ENCODE data around the gene ROR1. TPM values are rescaled to one million over a fixed set of nuclear protein-coding genes. Genes with fewer than 3 reads are reported as not detected.

Gene ROR1
- total and polyA plus RNA-seq, 2 donors (not counting 1 experiment from before 2014, with no cell fraction given): 14.5 to 16.5 TPM

- H3K4me2 ChIP-seq (ENCODE audit: extremely low read depth, insufficient read depth, low read length): no peak overlapping the region
- no peaks in the 10 kb centered on the region for H3K27me3 ChIP-seq (ENCODE audit: control insufficient read depth, insufficient read depth, low read length)
- no peaks in the 10 kb centered on the region for H3K4me1 ChIP-seq (ENCODE audit: control insufficient read depth, extremely low read depth, insufficient read depth, low read length)
- H3K36me3 ChIP-seq (ENCODE audit: control insufficient read depth, insufficient read depth, low read length): no peaks in the 10 kb centered on the region
- H3K27ac ChIP-seq (ENCODE audit: insufficient read depth, low read length): no peak overlapping the region
- H3K9ac ChIP-seq (ENCODE audit: insufficient read depth, low read length): no peak overlapping the region
- H2AFZ ChIP-seq (ENCODE audit: low read length): no peak overlapping the region
- no peaks in the 10 kb centered on the region for H3K79me2 ChIP-seq (ENCODE audit: control insufficient read depth, insufficient read depth, low read length)
- H3K9me3 ChIP-seq (ENCODE audit: control insufficient read depth, insufficient read depth, low read depth, low read length): no peaks in the 10 kb centered on the region
- H3K4me3 ChIP-seq (replicated peaks in 1 of 4; ENCODE audit: control extremely low read depth in 1 of 4, insufficient read depth in 1 of 4, low read depth in 3 of 4, low read length in 4 of 4): no peak overlapping the region
- H4K20me1 ChIP-seq (ENCODE audit: control insufficient read depth, extremely low read depth, insufficient read depth, low read length): no peaks in the 10 kb centered on the region
- no peak for DNase-seq (ENCODE audit: low read depth in 2 of 2)
- TF ChIP-seq CTCF (conservative IDR thresholded peaks at IDR 0.05 in 1 of 2, IDR thresholded peaks at IDR 0.05 in 1 of 2; ENCODE audit: low read depth in 1 of 2, low read length in 2 of 2) (no peak), EZH2 (IDR thresholded peaks at IDR 0.05; ENCODE audit: low read length, missing control alignments) (no peak)
These were observed 413.1 kb downstream of the ROR1 start for GRCh38 chr1:64186898-64187280.

- H4K20me1 ChIP-seq (ENCODE audit: control insufficient read depth, extremely low read depth, insufficient read depth, low read length): no peaks in the 10 kb centered on the region
- H3K79me2 ChIP-seq (ENCODE audit: control insufficient read depth, insufficient read depth, low read length): no peaks in the 10 kb centered on the region
- H2AFZ ChIP-seq (ENCODE audit: low read length): no peak overlapping the region
- H3K9me3 ChIP-seq (ENCODE audit: control insufficient read depth, insufficient read depth, low read depth, low read length): no peaks in the 10 kb centered on the region
- H3K9ac ChIP-seq (ENCODE audit: insufficient read depth, low read length): no peak overlapping the region
- TF ChIP-seq CTCF (conservative IDR thresholded peaks at IDR 0.05 in 1 of 2, IDR thresholded peaks at IDR 0.05 in 1 of 2; ENCODE audit: low read depth in 1 of 2, low read length in 2 of 2) (no peak), EZH2 (IDR thresholded peaks at IDR 0.05; ENCODE audit: low read length, missing control alignments) (no peak)
- H3K27me3 ChIP-seq (ENCODE audit: control insufficient read depth, insufficient read depth, low read length): no peaks in the 10 kb centered on the region
- H3K36me3 ChIP-seq (ENCODE audit: control insufficient read depth, insufficient read depth, low read length): no peaks in the 10 kb centered on the region
- H3K4me1 ChIP-seq (ENCODE audit: control insufficient read depth, extremely low read depth, insufficient read depth, low read length): no peaks in the 10 kb centered on the region
- H3K4me2 ChIP-seq (ENCODE audit: extremely low read depth, insufficient read depth, low read length): no peak overlapping the region
- no peak for DNase-seq (ENCODE audit: low read depth in 2 of 2)
- H3K27ac ChIP-seq (ENCODE audit: insufficient read depth, low read length): no peak overlapping the region
- H3K4me3 ChIP-seq (replicated peaks in 1 of 4; ENCODE audit: control extremely low read depth in 1 of 4, insufficient read depth in 1 of 4, low read depth in 3 of 4, low read length in 4 of 4): no peak overlapping the region
These were observed 413.8 kb downstream of the ROR1 start for GRCh38 chr1:64187646-64188045.

GRCh38 chr1:64192290-64192689 is 418.5 kb downstream of the ROR1 start:
- TF ChIP-seq EZH2 (IDR thresholded peaks at IDR 0.05; ENCODE audit: low read length, missing control alignments): no peak
- no peak for TF ChIP-seq CTCF (conservative IDR thresholded peaks at IDR 0.05 in 1 of 2, IDR thresholded peaks at IDR 0.05 in 1 of 2; ENCODE audit: low read depth in 1 of 2, low read length in 2 of 2)
- no peak overlapping the region for H3K4me3 ChIP-seq (replicated peaks in 1 of 4; ENCODE audit: control extremely low read depth in 1 of 4, insufficient read depth in 1 of 4, low read depth in 3 of 4, low read length in 4 of 4)
- H3K36me3 ChIP-seq (ENCODE audit: control insufficient read depth, insufficient read depth, low read length): no peaks in the 10 kb centered on the region
- H3K4me1 ChIP-seq (ENCODE audit: control insufficient read depth, extremely low read depth, insufficient read depth, low read length): no peaks in the 10 kb centered on the region
- no peak overlapping the region for H2AFZ ChIP-seq (ENCODE audit: low read length)
- no peaks in the 10 kb centered on the region for H3K79me2 ChIP-seq (ENCODE audit: control insufficient read depth, insufficient read depth, low read length)
- H3K4me2 ChIP-seq (ENCODE audit: extremely low read depth, insufficient read depth, low read length): no peak overlapping the region
- H3K27ac ChIP-seq (ENCODE audit: insufficient read depth, low read length): no peak overlapping the region
- H3K27me3 ChIP-seq (ENCODE audit: control insufficient read depth, insufficient read depth, low read length): no peaks in the 10 kb centered on the region
- H3K9me3 ChIP-seq (ENCODE audit: control insufficient read depth, insufficient read depth, low read depth, low read length): no peaks in the 10 kb centered on the region
- no peaks in the 10 kb centered on the region for H4K20me1 ChIP-seq (ENCODE audit: control insufficient read depth, extremely low read depth, insufficient read depth, low read length)
- DNase-seq (ENCODE audit: low read depth in 2 of 2): no peak
- H3K9ac ChIP-seq (ENCODE audit: insufficient read depth, low read length): no peak overlapping the region
